ENCODE results near the gene EID2B.

DNA sequence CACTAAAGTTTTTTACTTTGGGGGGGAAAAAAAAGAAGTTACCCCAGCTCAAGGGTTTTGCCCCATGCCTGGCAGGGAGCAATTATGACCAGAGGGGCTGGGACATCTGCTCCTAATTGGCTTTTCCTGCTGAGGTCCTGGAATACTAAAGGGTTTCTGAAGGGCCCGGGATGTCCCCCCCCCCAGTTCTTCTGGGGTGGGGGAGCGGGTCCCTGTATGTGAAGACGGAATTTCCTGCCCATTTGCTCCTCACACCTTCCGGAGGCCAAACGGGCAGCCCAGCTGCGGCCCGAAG is 35.0 kb downstream of the EID2B start:
- TF ChIP-seq, protein P1, sequence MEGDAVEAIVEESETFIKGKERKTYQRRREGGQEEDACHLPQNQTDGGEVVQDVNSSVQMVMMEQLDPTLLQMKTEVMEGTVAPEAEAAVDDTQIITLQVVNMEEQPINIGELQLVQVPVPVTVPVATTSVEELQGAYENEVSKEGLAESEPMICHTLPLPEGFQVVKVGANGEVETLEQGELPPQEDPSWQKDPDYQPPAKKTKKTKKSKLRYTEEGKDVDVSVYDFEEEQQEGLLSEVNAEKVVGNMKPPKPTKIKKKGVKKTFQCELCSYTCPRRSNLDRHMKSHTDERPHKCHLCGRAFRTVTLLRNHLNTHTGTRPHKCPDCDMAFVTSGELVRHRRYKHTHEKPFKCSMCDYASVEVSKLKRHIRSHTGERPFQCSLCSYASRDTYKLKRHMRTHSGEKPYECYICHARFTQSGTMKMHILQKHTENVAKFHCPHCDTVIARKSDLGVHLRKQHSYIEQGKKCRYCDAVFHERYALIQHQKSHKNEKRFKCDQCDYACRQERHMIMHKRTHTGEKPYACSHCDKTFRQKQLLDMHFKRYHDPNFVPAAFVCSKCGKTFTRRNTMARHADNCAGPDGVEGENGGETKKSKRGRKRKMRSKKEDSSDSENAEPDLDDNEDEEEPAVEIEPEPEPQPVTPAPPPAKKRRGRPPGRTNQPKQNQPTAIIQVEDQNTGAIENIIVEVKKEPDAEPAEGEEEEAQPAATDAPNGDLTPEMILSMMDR (IDR thresholded peaks at IDR 0.05), result no peak
- no peak for TF ChIP-seq POLR2A (IDR thresholded peaks at IDR 0.05)
